ENCODE results near the gene CDKN1B.
"Not testable (repeated sequence)": the region's sequence is repeated elsewhere in the genome, so short reads cannot be mapped to it uniquely, and the experiment has no call there.

CDKN1B gene

GRCh38 chr12:12736759-12737676 is 19.9 kb downstream of the CDKN1B start:
- H3K4me3 ChIP-seq (ENCODE audit: low read depth, low read length) = peak overlapping the region; percentile 16; the same call in 1 of the 2 replicates
- DNase-seq (ENCODE audit: low read depth, low spot score) = no peak

GRCh38 chr12:12738152-12738551 is 21.0 kb downstream of the CDKN1B start:
- not testable (repeated sequence) for H3K4me3 ChIP-seq (ENCODE audit: low read depth, low read length); DNase-seq (ENCODE audit: low read depth, low spot score)
- ChIA-PET POLR2A (interaction anchor here (0.7 kb wide), 1 partner anchor 13 kb away, joined by 3 read pairs; no protein-coding TSS in a partner anchor), CTCF (interaction anchor here (1.2 to 6.1 kb wide), 12 partner anchors 11 to 380 kb away, joined by 3 to 50 read pairs (median 11); partner anchors contain the start of genes CDKN1B and DDX47)

More at GRCh38 chr12:12736759-12737676, 19.9 kb downstream of the CDKN1B start:
- CTCF ChIA-PET = interaction anchor here (0.6 to 6.1 kb wide), 36 partner anchors 10 to 636 kb away, joined by 3 to 50 read pairs (median 4); partner anchors contain the start of genes APOLD1, CDKN1B and DDX47
- POLR2A ChIA-PET = interaction anchor here (0.6 to 1.3 kb wide), 4 partner anchors 10 to 13 kb away, joined by 3 to 6 read pairs (median 3); no protein-coding TSS in a partner anchor
- TF ChIP-seq CTCF (IDR thresholded peaks at IDR 0.05; ENCODE audit: insufficient read depth, low read length, missing control alignments) = peak; percentile 36

- no peak for TF ChIP-seq CTCF (IDR thresholded peaks at IDR 0.05; ENCODE audit: insufficient read depth, low read length, missing control alignments)
- ChIA-PET CTCF (interaction anchor here (0.8 to 1.5 kb wide), 3 partner anchors 9 to 46 kb away, joined by 3 to 4 read pairs (median 3); no protein-coding TSS in a partner anchor), POLR2A (no interaction called here)
- H3K4me3 ChIP-seq (ENCODE audit: low read depth, low read length) = no peak overlapping the region
- no peak for DNase-seq (ENCODE audit: low read depth, low spot score)
Observed at GRCh38 chr12:12741660-12742059, 24.5 kb downstream of the CDKN1B start.

- CTCF ChIA-PET = interaction anchor here (0.8 to 5.2 kb wide), 3 partner anchors 9 to 35 kb away, joined by 3 to 45 read pairs (median 3); no protein-coding TSS in a partner anchor
- POLR2A ChIA-PET = no interaction called here
- DNase-seq (ENCODE audit: low read depth, low spot score) = no peak
- TF ChIP-seq CTCF (IDR thresholded peaks at IDR 0.05; ENCODE audit: insufficient read depth, low read length, missing control alignments) = no peak
- H3K4me3 ChIP-seq (ENCODE audit: low read depth, low read length) = no peak overlapping the region
Observed at GRCh38 chr12:12744546-12745305, 27.6 kb downstream of the CDKN1B start.

GRCh38 chr12:12745576-12746211 is 28.5 kb downstream of the CDKN1B start:
- ChIA-PET CTCF (interaction anchor here (0.8 to 5.2 kb wide), 3 partner anchors 9 to 34 kb away, joined by 3 to 45 read pairs (median 3); no protein-coding TSS in a partner anchor), POLR2A (no interaction called here)
- no peak for TF ChIP-seq CTCF (IDR thresholded peaks at IDR 0.05; ENCODE audit: insufficient read depth, low read length, missing control alignments)

GRCh38 chr12:12747278-12747677 is 30.1 kb downstream of the CDKN1B start:
- ChIA-PET POLR2A (no interaction called here), CTCF (interaction anchor here (1.1 to 5.2 kb wide), 2 partner anchors 10 to 11 kb away, joined by 3 to 45 read pairs; no protein-coding TSS in a partner anchor)
- TF ChIP-seq CTCF (IDR thresholded peaks at IDR 0.05; ENCODE audit: insufficient read depth, low read length, missing control alignments) = no peak
- no peak for DNase-seq (ENCODE audit: low read depth, low spot score)
- H3K4me3 ChIP-seq (ENCODE audit: low read depth, low read length) = no peak overlapping the region

More at GRCh38 chr12:12745576-12746211, 28.5 kb downstream of the CDKN1B start:
- no peak overlapping the region for H3K4me3 ChIP-seq (ENCODE audit: low read depth, low read length)
- DNase-seq (ENCODE audit: low read depth, low spot score) = no peak
